HG02840 (cell line): ENCODE data around the gene DYSF.

Source experiments
- ATAC-seq: cut with Tn5 transposase; IDR thresholded peaks from one replicate; pipeline ENCODE4 v1.9.1; 2021; ENCODE audit warnings: mild to moderate bottlenecking, moderate library complexity, moderate number of reproducible peaks; ENCODE audit not compliant: unreplicated experiment, low FRiP score

DYSF gene

DNA sequence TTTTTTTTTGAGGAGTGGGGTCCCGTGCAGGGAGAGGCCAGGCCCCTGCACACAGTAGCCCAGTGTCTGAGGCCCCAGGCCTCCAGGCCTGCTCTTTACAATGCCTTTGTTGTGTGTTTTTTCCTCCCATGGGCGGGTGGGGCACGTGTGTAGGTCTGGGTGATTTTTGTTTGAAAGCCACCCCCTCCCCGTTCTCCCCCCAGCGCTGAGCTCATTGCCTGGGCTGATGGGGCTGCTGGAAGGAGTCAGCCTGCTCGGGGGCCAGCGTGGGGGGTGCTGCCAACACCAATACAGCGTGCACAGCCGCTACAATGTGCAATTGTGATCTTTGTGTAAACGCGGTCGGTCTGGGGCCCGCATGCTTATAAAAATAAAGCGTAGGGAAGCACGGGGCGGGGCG, 142.7 kb downstream of the DYSF start:
- no peak for ATAC-seq

DNA sequence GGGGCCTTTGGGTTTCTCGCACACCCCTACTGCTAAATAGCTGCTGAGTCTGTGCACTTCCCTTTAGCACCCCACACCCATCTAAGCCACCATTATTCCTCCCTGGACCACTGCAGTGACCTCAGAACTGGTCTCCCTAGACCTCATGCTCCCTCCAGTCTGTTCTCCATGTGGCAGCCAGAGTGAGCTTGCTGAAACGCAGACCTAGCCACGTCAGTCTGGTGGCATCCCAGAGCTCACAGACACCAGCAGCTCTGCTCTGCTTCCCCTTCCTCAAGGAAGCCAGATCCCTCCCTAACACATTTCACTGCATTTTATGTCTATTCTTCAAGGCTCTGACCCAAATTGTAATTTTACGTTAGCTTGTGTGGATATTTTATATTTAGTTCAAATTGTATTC, 144.4 kb downstream of the DYSF start:
- no peak for ATAC-seq

DNA sequence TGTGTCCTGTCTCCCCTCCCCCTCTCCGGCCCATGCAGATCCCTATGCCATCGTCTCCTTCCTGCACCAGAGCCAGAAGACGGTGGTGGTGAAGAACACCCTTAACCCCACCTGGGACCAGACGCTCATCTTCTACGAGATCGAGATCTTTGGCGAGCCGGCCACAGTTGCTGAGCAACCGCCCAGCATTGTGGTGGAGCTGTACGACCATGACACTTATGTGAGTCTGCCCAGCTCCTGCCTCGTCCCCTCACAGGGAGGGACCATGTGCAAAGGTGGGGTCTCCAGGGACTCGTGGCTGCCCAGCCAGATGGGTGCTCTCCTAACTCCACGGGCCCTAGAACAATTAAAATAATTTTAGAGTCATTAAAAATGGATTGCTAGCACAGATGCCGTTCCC, 145.2 kb downstream of the DYSF start:
- no peak for ATAC-seq

DNA sequence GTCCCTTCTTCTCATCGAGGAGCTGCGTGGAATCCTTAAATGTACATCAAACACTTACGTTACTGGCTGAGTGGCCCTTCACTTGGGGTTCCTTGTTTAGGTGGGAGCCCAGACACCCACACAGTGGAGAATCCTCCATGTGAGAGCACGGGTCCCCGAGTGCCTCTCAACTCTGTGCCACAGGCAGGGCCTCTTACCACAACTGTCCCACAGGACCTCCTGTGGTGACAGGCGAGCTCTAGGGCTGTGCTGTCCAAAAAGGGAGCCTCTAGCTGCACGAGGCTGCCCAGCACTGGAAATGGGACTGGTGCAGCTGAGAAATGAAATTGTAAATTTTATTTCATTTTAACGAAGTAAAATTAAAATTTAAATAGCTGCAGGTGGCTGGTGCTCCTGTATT, 145.7 kb downstream of the DYSF start:
- no peak for ATAC-seq

DNA sequence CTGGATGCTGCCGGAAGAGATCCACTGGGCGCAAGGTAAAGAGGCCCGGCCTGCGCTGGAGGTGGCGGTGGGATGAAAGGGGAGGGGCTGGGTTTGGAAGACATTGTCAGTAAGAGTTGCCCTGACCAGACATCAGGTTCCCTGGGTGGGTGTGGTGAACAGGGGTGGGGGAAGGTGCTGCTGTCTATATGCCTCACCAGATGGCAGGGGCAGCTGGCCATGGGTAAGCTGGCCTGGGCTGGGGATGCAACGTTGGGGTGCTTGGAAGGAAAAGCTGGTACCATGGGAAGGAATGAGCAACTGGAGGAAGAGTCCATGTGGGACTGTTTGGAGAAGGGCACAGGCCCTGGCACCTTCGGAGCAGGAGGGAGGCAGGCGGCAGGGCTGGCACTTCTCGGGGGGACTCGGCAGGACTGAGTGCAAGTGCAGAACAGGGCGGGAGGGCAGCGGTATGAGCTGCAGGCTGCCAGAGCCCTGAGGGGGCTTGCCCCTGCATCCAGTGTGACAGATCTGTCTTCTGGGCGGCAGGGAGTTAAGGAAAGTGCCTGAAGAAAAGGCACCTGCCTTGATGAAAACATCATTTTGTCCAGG, 146.4 kb downstream of the DYSF start:
- no peak for ATAC-seq

DNA sequence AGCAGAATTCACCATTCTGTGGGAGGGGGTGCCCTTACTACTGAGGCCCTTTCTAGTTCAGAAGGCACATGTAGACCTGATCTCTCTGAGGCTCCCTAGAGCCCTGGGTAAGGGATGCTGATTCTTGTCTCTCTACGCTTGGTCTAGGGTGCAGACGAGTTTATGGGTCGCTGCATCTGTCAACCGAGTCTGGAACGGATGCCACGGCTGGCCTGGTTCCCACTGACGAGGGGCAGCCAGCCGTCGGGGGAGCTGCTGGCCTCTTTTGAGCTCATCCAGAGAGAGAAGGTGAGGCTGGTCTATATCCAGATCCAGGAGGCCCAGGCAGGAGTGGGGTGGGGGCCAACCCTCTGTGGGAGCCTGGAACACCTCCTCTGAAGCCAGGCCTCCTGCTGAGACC, 147.2 kb downstream of the DYSF start:
- ATAC-seq = no peak

DNA sequence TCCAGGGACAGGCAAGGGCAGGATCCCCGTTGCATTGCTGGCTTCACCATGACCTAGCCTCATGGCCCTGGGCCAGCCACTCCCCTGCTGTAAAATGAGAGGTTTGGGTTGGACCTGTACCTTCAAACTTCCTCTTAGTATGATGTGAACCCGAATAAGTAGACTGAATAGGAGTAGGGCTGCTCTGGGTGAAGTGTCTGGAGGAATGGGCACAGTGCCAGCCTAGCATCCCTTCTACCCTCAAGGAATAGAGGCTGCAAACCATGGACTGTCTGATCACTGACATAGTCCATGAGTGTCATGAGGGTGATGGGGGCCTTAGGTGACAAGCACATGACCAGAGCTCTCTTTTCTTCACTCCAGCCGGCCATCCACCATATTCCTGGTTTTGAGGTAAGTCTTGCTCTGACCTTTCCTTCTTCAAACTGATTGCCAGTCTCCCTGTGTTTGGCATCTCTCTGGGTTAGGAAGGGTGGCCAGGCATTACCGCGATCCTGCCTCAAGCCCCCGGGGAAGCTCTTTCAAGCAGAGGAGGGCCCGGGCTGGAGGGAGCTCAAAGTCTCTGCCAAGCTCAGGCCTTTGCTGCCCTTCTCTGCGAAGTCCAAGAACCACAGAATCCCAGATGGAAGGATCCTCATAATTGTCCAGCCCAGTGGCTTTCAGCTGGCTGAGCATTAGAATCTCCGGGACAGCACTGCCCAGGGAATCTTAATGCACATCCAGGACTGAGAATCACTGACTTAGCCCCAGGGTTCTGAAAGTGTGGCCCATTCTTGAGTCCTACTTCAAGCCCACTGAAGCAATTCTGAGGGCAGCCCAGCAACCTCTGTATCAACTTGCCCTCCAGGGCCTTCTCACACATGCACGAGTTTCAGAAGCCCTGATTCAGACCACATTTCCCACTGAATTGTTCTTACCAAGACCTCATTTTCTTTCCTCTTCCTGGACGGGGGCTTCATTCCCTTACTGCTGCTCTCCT, 148.1 kb downstream of the DYSF start:
- ATAC-seq = no peak

DNA sequence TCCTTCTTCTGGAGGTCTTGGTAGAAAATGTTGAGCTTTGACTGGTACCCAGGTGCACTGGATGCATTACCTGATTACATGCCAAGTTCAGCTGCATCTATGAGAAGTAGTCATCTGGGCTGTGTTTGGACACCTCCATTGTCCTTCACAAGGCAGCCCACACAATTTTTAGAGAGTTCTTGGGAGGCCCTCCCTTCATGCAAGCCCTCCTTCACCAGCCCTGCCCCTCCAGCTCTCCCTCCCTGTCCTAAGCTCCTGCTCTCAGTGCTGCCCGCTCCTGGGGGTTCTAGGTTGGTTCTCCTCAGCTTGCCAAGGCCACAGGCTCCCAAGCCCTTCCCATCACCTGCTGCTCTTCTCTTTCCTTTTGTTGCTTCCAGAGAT, 148.7 kb downstream of the DYSF start:
- ATAC-seq = no peak

DNA sequence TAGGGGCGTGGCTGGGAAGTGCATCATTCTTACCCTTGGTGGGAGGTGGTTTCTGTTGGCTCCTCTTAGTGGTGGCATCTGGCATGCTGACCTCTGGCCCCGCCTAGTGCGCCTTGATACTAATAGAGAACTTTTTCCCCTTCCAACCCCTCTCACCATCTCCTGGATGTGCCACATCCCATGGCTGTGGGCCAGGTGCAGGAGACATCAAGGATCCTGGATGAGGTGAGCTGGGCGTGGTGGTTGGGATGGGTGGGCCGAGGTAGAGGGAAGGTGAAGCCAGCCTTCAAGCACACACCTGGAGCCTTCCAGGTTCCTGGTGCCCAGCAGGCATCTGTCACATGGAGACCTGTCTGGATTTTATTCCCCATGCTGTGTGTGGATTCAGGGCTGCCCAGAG, 149.2 kb downstream of the DYSF start:
- ATAC-seq = no peak

DNA sequence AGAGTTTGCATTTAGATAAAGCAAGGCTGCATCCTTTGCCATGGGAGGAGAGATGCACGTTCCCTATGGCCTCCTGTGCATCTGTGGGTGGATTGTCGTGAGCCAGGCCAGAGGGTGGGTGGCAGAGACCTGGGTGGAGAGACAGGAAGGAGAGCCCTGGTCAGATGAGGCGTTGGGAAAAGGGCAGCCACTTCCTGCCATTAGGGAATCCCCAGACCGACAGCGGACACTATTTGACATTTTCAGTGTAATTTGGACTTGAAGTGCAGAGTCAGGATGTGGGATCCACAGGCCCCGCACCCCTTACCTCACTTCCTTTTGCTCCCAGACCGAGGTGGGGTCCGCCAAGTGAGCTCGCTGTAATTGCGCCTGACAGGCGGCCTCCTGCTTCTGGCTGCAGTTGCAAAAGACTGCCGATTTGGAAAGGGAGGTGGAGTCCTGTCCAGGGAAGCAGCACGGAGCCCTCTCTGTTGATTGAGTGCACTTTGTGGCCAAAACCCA, 150.0 kb downstream of the DYSF start:
- ATAC-seq = no peak

DNA sequence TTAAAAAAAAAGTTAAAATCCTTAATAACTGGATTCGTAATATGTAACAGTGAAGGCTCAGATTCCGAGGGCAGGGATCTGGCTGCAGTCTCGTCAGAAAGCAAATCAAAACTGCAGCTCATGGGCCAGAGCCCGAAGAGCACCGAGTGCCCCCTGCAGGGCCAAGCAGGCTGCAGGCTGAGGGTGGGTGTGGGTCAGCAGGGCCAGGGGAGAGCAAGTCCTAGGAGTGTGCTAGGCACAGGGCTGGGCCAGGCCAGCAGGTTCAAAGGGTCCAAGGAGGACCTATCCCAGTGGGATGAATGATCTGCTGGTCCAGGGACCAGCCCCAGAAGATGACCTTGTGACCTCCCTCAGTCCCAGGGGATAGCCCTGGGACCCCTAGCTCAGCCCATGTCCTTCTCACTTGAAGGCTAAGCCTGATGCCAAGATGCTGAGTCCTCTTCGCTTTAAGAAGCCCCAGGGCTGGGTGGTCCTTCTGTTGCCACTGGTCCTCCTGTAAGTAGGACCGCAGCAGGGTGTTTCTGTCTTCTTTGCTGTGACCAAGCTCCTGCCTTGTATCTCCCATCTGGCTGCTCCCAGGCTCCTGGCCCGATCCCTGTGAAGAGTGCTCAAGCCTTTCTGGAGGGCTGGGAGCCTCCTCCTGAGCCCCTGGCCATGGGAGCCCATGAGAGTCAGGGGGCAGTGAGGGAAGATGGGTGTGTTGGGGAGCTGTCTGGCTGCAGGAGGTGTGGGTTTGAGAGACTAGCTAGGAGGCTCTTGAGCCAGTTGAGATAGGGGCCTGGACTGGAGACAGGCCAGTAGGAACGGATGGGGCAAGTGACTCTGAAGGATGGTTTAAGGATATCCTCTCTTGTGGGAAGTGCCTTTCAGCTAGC, 150.7 kb downstream of the DYSF start:
- ATAC-seq = no peak

DNA sequence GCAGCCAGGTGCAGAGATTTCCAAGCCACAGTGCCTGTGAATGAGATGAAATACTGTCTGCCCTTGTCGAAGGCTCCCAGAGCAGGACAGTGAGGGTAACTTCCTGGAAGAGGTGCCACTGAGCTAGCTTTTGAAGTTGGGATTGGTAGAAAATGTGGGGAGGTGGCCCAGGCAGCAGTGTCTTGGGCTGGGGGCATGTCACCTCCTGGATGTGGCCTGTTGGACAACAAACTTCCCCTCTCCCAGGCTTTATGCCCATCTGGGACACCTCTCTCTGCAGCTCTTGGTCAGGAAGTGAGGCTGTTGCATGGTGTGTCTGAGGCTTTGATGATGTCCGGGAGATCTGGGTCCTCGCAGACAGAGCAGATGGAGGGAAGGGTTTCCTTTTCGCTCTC, 151.4 kb downstream of the DYSF start:
- no peak for ATAC-seq

DNA sequence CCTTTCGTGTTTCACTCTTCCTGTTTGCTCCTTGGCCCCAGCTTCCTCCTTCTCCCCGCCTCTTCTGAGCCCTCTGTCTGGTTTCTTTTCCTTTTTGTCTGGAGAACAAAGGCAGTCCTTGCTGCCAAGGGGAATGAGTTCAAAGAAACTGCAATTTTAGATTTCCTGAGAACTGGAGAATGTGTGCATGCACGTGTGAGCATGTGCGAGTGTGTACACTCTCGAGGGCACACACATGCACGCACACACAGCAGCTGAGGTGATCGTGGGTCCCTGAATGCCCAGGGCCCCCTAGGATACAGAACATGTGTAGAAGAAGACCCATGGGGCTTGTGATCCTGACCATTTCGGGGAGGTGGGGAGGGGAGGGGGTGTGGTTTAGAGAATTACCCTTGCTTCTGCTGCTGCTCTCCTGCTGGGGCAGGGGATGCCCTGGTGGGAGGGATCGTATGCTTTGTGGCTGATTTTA, 151.8 kb downstream of the DYSF start:
- no peak for ATAC-seq

DNA sequence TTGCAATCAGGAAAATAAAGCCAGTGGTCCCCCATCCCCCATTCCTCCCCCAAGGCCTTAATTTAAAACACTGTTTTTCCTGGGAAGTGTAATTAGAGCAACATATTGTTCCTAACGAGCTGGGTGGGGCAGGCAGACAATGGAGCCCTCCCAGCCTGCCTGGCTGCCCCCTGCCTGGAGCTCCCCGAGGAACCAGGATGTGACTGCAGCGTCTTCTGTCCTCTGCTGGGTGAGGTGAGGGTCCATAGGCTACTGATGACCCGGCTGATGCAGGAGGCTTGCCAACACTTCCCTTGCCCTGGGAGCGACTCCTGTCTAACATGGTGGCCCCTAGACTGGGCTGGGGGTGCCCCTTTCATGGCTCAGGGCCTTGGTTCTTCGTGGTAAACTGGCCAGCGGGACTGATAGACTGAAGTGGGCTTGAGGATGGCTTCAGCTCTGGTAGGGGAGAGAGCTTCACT, 152.4 kb downstream of the DYSF start:
- no peak for ATAC-seq

DNA sequence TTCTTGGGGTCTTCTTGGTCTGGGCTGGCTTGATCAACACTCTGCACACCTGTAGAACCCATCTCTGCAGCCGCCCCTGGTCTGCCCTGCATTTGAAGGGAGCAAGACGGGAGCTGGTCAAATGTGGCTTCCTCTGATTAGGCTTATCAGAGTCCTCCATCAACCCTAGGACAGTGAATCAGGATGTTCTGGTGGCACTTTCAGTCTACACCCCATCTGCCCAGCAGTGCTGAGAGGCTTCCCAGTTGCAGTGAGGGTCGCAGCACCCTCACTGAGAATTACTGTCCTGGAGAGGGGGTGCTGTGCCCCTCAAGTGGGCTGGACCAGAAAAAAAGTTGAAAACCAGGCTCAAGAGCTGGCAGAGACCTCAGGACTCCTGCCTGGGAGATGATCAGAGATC, 152.9 kb downstream of the DYSF start:
- ATAC-seq = no peak

DNA sequence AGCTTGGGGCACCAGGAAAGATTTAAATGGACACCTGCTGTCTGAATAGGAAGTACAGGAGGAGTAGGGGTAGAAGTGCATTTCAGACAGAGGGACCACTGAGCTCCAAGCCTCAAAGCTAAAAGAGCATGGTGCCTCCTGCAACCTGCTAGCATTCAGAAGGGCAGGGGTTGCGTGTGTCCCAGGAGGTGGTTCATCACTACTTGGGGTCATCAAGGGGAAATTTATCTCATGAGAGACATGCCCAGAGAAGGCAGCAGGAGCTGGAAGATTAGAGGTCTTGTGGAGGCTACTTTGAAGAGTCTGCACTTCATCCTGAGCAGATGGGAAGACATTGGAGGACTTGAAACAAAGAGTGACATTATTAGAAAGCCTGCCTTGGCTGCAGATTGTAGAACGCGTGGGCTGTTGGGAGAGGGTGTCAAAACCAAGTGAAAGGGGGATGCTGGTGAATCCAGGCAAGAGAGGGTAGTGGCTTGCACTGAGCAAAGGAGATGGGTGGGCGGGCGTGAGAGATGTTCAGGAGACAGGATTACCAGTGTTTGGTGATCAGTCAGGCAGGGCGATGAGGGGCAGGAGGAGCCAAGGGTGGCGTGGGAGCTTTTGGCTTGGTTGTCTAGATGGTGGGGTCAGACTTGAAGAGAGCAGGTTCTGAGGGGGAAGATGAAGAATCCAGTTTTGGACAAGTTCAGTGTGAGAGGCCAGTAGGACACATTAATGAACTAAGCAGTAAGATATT, 154.0 kb downstream of the DYSF start:
- no peak for ATAC-seq

DNA sequence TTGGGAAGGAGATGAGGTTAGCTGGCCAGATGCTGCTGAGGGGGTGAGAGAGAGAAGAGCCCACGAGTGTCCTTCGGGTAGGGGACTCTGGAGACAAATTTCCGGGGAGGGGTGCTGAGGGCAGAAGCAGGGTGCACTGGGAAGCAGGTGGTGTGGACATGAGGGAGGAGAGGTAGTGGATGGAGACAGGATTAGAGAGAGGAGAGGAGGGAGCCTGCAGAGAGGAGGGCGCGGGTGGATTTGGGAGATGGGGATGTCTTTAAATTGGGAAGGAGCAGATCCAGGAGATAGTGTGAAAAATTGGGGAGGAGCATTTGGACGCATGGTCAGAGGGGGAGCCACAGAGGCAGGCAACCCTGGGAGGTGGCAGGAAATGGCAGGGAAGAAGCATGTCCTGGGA, 154.7 kb downstream of the DYSF start:
- no peak for ATAC-seq

DNA sequence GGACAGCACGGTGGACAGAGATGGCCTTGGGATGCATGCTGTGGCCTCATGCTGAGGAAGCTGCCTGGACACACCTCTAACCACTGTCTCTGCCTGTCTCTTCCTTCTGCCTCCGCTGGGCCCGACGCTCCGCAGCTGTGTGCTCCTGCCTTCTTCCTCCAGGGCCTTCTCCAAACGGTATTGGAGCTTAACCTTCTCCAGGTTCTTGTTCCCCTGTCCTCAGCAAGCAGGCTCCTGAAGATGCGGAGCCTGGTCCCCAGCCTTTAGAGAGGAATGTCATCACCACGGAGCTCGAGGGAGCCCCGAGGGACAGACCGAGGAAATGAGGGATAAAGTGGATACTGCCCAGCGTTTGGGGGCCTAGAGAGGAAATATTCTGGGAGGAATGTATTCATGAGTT, 155.1 kb downstream of the DYSF start:
- ATAC-seq = no peak

DNA sequence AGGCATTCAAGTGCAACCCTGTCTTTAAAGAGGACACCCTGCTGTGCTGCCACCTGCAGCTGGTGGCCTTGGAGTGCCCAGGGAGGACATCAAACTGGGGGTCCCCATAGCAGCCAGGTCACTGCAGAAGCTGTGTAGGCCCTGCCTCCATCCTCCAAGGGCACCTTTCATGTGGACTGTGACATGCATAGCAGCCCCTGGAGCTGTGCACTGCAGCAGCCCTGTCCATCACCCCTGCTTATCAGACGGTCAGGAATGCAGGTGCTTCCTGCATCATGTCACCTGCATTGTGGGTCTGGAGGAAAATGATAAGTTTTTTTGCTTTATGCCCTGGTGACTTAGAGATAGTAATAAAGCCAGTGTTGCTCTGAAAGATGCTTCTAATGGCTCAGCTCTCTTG, 155.7 kb downstream of the DYSF start:
- ATAC-seq = no peak

DNA sequence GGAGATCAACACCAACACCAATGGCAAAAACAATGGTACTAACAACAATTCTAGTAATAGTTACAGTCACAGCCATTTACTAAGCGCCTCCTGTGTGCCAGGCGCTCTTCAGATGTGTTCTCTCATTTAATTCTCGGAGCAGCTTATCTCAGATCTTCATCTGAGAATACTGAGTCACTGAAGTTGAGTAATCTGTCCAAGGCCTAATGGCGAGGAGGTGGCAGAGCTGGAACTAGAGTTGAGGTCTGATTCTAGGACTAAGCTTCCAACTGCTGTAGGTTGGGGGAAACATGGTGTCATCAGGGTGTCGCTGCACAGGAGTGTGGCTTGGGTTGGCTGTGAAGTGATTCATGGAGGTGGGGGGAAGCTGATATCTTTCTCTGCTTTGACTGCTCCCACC, 156.1 kb downstream of the DYSF start:
- no peak for ATAC-seq
